GM12878 (cell line): ENCODE measurements around the gene FANCM. TPM values are rescaled to one million over a fixed set of nuclear protein-coding genes. Genes with fewer than 3 reads are reported as not detected.

ENCODE experiments used
- ATF3 ChIP-seq: IDR thresholded peaks from 2 replicates; pipeline ENCODE4 v1.6.1; 2011; ENCODE audit warnings: low read depth, mild to moderate bottlenecking, low read length, moderate library complexity, borderline replicate concordance; ENCODE audit errors: extremely low read depth
- BACH1 ChIP-seq: fragments of 450-650 bp; IDR thresholded peaks from 2 replicates; pipeline ENCODE4 v1.6.1; 2017; ENCODE audit warnings: mild to moderate bottlenecking, borderline replicate concordance
- BCLAF1 ChIP-seq: fragments of 450-650 bp; IDR thresholded peaks from 2 replicates; pipeline ENCODE4 v1.6.1; 2017; ENCODE audit warnings: antibody characterized with exemption, mild to moderate bottlenecking, moderate library complexity
- CEBPB ChIP-seq, 2 experiments: fragments of 150-350 bp in 1 of 2; IDR thresholded peaks; 2 replicates each; pipeline ENCODE4 v1.6.1; 2012 to 2014; ENCODE audit warnings: low read depth in 2 of 2, low read length in 2 of 2, borderline replicate concordance in 1 of 2, inconsistent platforms in 1 of 2
- EED ChIP-seq: sonication (generic); IDR thresholded peaks from 2 replicates; pipeline ENCODE4 v1.6.1; 2016; ENCODE audit warnings: antibody characterized with exemption, low read depth
- FOXM1 ChIP-seq: IDR thresholded peaks from 2 replicates; pipeline ENCODE4 v1.6.1; 2012; ENCODE audit warnings: low read depth, mild to moderate bottlenecking, inconsistent platforms, low read length, moderate library complexity
- NFIC ChIP-seq: IDR thresholded peaks from 2 replicates; pipeline ENCODE4 v1.6.1; 2012; ENCODE audit warnings: low read depth, mild to moderate bottlenecking, inconsistent platforms, low read length, moderate library complexity
- NFYB ChIP-seq: IDR thresholded peaks from 2 replicates; pipeline ENCODE4 v1.6.1; 2011; ENCODE audit warnings: low read depth, mild to moderate bottlenecking, low read length, improper control_type of control experiment, moderate library complexity; ENCODE audit not compliant: insufficient read depth
- NR2F1 ChIP-seq: fragments of 450-650 bp; conservative IDR thresholded peaks from 2 replicates; pipeline ENCODE4 v1.6.1; 2017; ENCODE audit warnings: mild to moderate bottlenecking
- POU2F2 ChIP-seq: IDR thresholded peaks from 3 replicates; pipeline ENCODE4 v1.6.1; 2011; ENCODE audit warnings: low read depth, mild to moderate bottlenecking, low read length, borderline replicate concordance
- SUZ12 ChIP-seq: fragments of 200-600 bp; sonication (generic); IDR thresholded peaks from one replicate; pipeline ENCODE4 v1.6.1; 2018; ENCODE audit warnings: antibody characterized with exemption, mild to moderate bottlenecking; ENCODE audit not compliant: unreplicated experiment
- TAF1 ChIP-seq: IDR thresholded peaks from 2 replicates; pipeline ENCODE4 v1.6.1; 2011; ENCODE audit warnings: mild to moderate bottlenecking, low read depth, low read length, borderline replicate concordance
- TCF12 ChIP-seq: IDR thresholded peaks from 2 replicates; pipeline ENCODE4 v1.6.1; 2011; ENCODE audit warnings: low read depth, mild to moderate bottlenecking, low read length
- ZBED1 ChIP-seq: IDR thresholded peaks from 2 replicates; pipeline ENCODE4 v1.6.1; 2016; ENCODE audit warnings: borderline replicate concordance
- ZNF217 ChIP-seq: fragments of 450-650 bp; IDR thresholded peaks from 2 replicates; pipeline ENCODE4 v1.6.1; 2017; ENCODE audit warnings: antibody characterized with exemption, mild to moderate bottlenecking
- ZNF622 ChIP-seq: fragments of 450-650 bp; IDR thresholded peaks from 2 replicates; pipeline ENCODE4 v1.6.1; 2017; ENCODE audit warnings: mild to moderate bottlenecking, inconsistent platforms
- polyA plus RNA-seq, 11 experiments: library from polyadenylated mRNA; depleted of rRNA in 4 of 11; unstranded in 6 of 11; stranded (reverse) in 5 of 11; fragments of >200 nt; fragmentation: Nextera tagmentation in 4 of 11; fragmentation: Illumina TruSeq in 1 of 11; extraction: Ambion mirVana in 4 of 11; extraction: Trizol in 1 of 11; gene quantifications; 1 replicate in 1 of 11; 2 replicates in 10 of 11; pipeline versions ENCODE4 v1.2.1 to v1.2.3, GENCODE V29; 2011 to 2016; ENCODE audit warnings: inconsistent platforms in 2 of 11, missing spikeins in 2 of 11, low read depth in 1 of 11
- total RNA-seq, 4 experiments: library from RNA; depleted of rRNA in 3 of 4; stranded (reverse); fragments of >200 nt in 3 of 4; fragmentation: Illumina TruSeq in 1 of 4; extraction: Trizol in 1 of 4; gene quantifications; 2 replicates each; pipeline versions ENCODE4 v1.2.1 to v1.2.3, GENCODE V29; 2013 to 2021
- TF ChIP-seq, protein P1 (sequence below): fragments of 450-650 bp; IDR thresholded peaks from 2 replicates; pipeline ENCODE4 v1.6.1; 2017; ENCODE audit warnings: mild to moderate bottlenecking, moderate library complexity
- TF ChIP-seq, protein P2 (sequence below): fragments of 450-650 bp; formaldehyde crosslinking; IDR thresholded peaks from 2 replicates; pipeline ENCODE4 v1.4.0; 2020; ENCODE audit warnings: mild to moderate bottlenecking, moderate library complexity

The FANCM gene
- total and polyA plus RNA-seq, 10 of the 15 experiments (the other 5 are each of a cell fraction or from before 2014, with no cell fraction given) = 6.4 to 17.6 (median 10.6) TPM

DNA sequence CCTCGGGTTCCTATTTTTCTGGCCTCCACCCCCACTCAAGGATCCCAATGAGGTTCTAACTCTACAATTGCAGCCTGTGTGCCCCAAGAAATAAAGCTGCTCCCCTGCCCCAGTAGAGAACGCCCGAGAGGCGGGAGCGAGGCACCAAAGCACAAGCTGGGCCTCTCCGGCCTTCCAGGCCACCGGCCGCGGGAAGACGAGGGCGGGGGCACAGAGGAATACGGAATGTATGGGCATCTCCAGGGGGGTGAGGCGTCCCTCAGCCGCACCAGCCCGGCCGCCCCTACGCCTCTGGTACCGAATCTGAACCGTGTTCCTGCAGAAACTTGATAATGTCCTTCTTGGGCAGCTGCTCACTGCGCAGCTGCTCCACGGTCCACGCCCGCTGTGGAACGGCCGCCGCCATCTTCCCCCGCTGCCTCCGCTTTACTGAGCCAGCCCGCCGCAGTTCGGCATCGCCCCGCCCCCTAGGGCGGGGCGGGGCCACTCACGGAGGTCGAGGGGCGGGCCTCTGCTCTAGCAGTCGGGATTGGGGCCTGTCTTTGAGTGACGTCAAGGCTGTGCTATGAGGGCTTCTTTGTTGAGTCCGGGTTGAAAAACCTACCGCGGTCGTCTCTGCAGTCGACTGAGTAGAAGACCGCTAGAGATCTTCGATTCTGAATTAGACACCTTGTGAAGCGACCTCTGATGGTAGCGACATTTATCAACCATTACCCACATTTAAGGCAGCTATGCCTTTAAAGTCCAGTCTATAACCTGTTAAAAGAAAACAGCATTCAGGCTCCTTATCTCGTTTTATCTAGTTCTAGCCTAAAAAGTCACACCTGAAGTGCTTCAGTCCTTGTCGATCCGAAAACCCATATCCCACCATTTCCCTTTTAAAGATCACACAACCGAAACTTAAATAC is 1.4 kb upstream of the FANCM start, which contains the start of gene FKBP3 (continued):
- TF ChIP-seq, protein P1, sequence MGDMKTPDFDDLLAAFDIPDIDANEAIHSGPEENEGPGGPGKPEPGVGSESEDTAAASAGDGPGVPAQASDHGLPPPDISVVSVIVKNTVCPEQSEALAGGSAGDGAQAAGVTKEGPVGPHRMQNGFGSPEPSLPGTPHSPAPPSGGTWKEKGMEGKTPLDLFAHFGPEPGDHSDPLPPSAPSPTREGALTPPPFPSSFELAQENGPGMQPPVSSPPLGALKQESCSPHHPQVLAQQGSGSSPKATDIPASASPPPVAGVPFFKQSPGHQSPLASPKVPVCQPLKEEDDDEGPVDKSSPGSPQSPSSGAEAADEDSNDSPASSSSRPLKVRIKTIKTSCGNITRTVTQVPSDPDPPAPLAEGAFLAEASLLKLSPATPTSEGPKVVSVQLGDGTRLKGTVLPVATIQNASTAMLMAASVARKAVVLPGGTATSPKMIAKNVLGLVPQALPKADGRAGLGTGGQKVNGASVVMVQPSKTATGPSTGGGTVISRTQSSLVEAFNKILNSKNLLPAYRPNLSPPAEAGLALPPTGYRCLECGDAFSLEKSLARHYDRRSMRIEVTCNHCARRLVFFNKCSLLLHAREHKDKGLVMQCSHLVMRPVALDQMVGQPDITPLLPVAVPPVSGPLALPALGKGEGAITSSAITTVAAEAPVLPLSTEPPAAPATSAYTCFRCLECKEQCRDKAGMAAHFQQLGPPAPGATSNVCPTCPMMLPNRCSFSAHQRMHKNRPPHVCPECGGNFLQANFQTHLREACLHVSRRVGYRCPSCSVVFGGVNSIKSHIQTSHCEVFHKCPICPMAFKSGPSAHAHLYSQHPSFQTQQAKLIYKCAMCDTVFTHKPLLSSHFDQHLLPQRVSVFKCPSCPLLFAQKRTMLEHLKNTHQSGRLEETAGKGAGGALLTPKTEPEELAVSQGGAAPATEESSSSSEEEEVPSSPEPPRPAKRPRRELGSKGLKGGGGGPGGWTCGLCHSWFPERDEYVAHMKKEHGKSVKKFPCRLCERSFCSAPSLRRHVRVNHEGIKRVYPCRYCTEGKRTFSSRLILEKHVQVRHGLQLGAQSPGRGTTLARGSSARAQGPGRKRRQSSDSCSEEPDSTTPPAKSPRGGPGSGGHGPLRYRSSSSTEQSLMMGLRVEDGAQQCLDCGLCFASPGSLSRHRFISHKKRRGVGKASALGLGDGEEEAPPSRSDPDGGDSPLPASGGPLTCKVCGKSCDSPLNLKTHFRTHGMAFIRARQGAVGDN = peak; percentile 60
- TF ChIP-seq, protein P2, sequence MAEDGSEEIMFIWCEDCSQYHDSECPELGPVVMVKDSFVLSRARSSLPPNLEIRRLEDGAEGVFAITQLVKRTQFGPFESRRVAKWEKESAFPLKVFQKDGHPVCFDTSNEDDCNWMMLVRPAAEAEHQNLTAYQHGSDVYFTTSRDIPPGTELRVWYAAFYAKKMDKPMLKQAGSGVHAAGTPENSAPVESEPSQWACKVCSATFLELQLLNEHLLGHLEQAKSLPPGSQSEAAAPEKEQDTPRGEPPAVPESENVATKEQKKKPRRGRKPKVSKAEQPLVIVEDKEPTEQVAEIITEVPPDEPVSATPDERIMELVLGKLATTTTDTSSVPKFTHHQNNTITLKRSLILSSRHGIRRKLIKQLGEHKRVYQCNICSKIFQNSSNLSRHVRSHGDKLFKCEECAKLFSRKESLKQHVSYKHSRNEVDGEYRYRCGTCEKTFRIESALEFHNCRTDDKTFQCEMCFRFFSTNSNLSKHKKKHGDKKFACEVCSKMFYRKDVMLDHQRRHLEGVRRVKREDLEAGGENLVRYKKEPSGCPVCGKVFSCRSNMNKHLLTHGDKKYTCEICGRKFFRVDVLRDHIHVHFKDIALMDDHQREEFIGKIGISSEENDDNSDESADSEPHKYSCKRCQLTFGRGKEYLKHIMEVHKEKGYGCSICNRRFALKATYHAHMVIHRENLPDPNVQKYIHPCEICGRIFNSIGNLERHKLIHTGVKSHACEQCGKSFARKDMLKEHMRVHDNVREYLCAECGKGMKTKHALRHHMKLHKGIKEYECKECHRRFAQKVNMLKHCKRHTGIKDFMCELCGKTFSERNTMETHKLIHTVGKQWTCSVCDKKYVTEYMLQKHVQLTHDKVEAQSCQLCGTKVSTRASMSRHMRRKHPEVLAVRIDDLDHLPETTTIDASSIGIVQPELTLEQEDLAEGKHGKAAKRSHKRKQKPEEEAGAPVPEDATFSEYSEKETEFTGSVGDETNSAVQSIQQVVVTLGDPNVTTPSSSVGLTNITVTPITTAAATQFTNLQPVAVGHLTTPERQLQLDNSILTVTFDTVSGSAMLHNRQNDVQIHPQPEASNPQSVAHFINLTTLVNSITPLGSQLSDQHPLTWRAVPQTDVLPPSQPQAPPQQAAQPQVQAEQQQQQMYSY = no peak
- no peak for TF ChIP-seq ZNF217
- peak; percentile 66; the same call in 1 of the 2 replicates for TF ChIP-seq EED
- TF ChIP-seq ZBED1 = no peak
- TF ChIP-seq BACH1 = peak; percentile 40
- peak; percentile 92; the same call in 1 of the 2 replicates for TF ChIP-seq TAF1
- TF ChIP-seq FOXM1 = no peak
- TF ChIP-seq TCF12 = no peak
- TF ChIP-seq NFIC = peak; percentile 46; the same call in 1 of the 2 replicates
- TF ChIP-seq POU2F2 = no peak; the same call in 2 of the 3 replicates
- TF ChIP-seq SUZ12 = no peak
- no peak for TF ChIP-seq ZNF622
- TF ChIP-seq NR2F1 = peak; percentile 69
- TF ChIP-seq NFYB = peak; percentile 96
- no peak for TF ChIP-seq CEBPB (IDR thresholded peaks at IDR 0.05; ENCODE audit: borderline replicate concordance in 1 of 2, low read depth in 2 of 2, low read length in 2 of 2)
- TF ChIP-seq ATF3 = no peak
- TF ChIP-seq BCLAF1 = peak; percentile 96
